Activated CD4-positive, alpha-beta T cell treated with anti-CD3 and anti-CD28 coated beads, Interleukin-2, amount 50 U/mL, for 1 hour (primary cell): ENCODE data around the gene MBD3.

Experiments
- DNase-seq: peaks from one replicate; pipeline ENCODE4 v3.0.0-alpha.2; 2020

MBD3 gene

GRCh38 chr19:1618157-1619093 is 25.8 kb upstream of the MBD3 start:
- DNase-seq, result peak; percentile 26

GRCh38 chr19:1616875-1617274 is 24.2 kb upstream of the MBD3 start:
- DNase-seq, result no peak

- DNase-seq, result no peak
These were observed 23.7 kb upstream of the MBD3 start for GRCh38 chr19:1616396-1616795.

- no peak for DNase-seq
These were observed 22.6 kb upstream of the MBD3 start for GRCh38 chr19:1615156-1615765.

GRCh38 chr19:1613808-1614570 is 21.3 kb upstream of the MBD3 start:
- DNase-seq, result no peak

GRCh38 chr19:1613146-1613545 is 20.5 kb upstream of the MBD3 start:
- DNase-seq, result no peak

- no peak for DNase-seq
These were observed 19.7 kb upstream of the MBD3 start for GRCh38 chr19:1612114-1613086.

- no peak for DNase-seq
These were observed 18.7 kb upstream of the MBD3 start for GRCh38 chr19:1611353-1611752.

GRCh38 chr19:1610579-1610978 is 17.9 kb upstream of the MBD3 start:
- no peak for DNase-seq

GRCh38 chr19:1609680-1610474 is 17.2 kb upstream of the MBD3 start:
- no peak for DNase-seq

GRCh38 chr19:1609103-1609396 is 16.4 kb upstream of the MBD3 start:
- no peak for DNase-seq

- peak; percentile 21 for DNase-seq
These were observed 15.9 kb upstream of the MBD3 start for GRCh38 chr19:1608359-1609102.

- DNase-seq, result no peak
These were observed 13.5 kb upstream of the MBD3 start for GRCh38 chr19:1606138-1606651.

- DNase-seq, result peak; percentile 86
These were observed 12.8 kb upstream of the MBD3 start, which contains the start of gene UQCR11 for GRCh38 chr19:1605236-1606137. Gene UQCR11 (minus strand): TSS chr19:1605462. CDS start chr19:1605409, 53 bp downstream.

- no peak for DNase-seq
These were observed 9.5 kb upstream of the MBD3 start for GRCh38 chr19:1602091-1602707.

GRCh38 chr19:1601613-1602064 is 9.0 kb upstream of the MBD3 start:
- no peak for DNase-seq

GRCh38 chr19:1599460-1599846 is 6.8 kb upstream of the MBD3 start:
- DNase-seq, result no peak

GRCh38 chr19:1598777-1599459 is 6.3 kb upstream of the MBD3 start:
- no peak for DNase-seq

GRCh38 chr19:1593501-1593772 is 772 bp upstream of the MBD3 start:
- no peak for DNase-seq
